Pons (tissue), 1 donor: ENCODE data around the gene POC1A.

Experiments
- DNase-seq: peaks from one replicate; pipeline ENCODE4 v3.0.0-alpha.2; 2016; ENCODE audit warnings: low spot score

POC1A gene

DNA sequence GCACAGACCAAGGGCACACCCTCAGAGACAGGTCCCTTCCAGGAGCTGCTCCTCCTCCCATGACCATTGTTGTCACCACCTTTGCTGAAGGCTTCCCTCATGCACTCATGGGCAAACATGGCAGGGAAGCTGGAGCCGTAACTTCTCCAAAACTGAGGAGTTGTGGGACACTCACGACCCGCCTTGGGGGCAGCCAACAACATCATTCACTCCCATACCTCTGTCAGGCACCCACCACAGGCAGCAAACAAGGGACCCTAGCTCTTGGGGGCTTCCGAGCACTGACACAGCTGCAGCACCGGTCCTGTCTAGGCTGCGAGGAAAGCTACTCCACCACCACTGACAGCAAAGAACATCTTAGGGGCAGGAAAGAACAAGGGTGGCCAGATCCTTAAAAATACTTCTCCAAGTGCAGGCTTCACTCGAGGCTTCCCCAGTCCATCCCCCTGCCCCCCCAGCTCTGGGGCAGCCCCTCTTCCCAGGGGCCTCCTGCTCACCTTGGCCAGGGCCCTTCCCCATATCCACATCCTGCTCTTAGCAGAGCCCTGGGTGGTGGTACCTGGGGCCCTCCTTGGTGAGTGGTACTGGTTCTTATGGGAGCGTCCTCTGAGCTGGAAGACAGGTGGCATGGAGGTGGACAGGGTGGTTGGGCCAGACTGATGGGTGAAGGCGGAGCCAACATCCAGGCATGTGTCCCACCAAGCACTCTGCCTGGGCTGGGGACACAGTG is 69.8 kb downstream of the POC1A start:
- no peak for DNase-seq

DNA sequence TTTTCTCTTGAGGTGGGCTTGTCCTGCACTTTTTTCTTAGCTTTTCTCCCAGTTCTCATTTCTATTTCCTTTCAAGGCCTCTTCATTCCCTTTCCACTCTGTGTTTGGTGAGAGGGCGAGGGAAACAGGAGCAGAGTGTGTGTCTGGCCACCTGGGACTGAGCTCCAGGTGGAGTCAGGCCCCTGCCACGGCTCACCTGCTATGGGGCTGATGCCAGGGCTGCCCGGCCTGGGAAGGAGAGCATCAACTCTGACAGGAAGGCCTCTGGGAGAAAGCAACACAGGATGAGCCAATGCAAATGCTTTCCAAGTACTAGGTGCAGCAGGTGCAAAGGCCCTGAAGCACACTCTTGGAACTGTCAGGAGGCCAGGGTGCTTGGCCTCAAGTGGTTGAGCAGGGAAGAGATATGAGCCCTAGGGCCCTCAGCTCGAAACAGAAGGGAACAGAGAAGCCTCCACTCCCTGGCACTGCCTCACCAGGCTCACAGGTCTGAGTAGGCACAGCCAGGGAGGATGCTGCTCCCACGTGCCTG is 70.6 kb downstream of the POC1A start:
- DNase-seq = no peak

DNA sequence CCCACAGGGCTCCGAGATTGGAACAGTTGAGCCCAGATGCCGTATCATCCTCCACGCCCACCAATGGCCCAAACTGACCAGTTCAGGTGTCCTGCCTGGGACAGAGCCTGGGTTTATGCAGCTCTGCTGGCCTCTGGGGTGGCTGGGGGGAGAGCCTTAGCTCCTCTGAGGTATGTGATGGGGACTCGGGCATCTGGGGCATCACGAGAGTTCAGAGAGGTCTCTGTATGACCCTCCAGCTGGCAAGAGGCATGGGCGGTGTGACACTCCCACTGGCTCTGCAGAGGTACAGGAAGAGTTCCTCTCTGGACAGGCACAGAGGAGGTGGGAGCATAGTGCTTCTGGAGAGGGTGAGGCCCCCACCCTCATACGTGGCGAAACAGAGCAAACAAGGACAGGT is 71.3 kb downstream of the POC1A start:
- no peak for DNase-seq

DNA sequence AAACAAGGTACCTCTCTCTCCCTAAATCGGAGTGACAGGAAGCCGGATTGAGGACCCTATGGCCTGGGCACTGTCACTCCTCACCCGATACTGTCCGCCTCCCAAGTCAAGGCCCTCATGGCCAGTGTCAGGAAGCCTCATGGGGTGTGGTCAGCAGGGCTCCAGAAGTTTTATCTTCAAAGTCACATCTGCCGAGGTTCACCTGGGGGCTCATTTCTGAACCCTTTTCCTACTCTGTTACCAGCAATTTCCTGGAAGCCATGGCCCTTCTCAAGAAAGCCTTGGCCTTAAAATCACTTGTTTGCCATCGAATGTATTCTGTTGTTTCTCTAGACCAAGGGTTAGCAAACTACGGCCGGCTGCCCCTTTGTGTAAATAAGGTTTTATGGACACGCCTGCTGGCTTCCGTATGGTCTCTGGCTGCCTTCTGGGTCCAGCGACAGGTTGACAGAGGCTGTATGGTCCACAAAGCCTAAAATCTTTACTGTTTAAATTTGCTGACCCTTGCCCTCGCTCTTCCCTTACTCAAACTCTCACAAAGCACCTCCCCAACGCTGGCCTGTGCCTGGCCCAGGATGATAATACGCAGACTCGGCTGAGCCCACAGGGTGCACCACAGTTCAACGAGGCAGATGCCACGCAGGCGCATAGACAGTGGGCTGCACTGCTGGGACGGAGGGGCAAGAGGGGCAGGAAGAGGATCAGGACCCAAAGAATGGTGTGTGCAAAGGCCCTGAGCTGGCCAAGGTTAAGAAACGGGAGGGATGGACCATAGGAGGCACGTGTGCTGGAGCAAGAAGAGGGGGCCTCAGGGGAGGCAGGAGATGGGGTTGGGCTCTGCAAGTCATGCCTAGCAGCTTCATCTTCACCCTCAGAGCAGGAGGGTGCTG is 73.1 kb downstream of the POC1A start:
- DNase-seq = no peak

DNA sequence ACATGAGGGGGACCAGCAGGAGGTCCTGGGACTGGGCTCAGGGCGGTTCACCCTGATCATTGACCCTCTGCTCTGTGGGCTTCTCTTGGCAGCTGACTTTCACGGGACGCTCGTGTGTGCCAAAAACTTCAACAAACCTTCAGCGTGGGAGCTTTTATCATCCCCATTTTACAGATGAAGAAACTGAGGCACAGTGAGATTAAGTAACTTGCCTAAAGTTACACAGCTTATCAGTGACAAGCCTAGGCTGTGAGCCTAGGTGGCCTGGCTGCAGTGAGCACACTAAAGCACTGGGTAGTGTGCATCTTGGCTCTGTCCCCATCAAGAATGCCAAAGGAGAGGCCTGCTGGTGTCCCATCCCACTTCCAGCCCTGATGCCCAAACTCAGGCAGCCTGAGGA is 74.3 kb downstream of the POC1A start:
- no peak for DNase-seq

DNA sequence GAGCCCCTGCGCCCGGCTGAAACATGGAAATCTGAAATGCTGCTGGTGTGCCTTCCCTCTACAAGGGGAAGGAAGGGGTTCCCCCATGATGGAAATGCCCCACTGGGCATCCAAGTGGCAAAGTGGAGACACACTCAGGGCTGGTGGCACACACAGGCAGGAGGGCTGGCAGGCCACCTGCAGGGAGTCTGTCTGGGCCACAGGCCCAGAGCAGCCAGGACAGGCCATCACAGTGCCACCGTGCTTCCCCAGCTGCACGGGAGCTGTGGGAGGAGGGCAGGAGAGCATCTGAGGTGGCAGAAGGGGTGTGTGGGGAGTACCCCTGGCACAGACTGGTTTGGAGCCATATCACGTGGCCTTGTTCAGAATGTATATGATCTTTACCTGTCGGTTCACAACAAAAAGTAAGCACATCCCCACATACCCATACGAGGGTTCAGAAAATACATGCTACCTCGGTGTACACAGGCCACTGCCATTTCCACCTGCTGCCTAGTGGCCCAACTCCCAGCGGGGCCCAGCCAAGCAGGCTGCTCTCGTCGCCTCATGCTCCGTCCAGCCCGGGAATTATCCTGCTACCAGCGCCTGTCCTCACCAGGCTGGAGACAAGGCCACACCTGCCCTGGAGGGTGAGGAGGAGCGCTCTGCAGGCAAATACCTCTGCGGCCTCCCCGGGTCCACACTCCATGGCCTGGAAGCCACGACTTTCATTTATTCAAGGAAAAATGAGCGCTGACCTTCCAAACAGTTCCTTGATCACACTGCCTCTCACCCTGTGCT is 75.3 kb downstream of the POC1A start:
- no peak for DNase-seq

DNA sequence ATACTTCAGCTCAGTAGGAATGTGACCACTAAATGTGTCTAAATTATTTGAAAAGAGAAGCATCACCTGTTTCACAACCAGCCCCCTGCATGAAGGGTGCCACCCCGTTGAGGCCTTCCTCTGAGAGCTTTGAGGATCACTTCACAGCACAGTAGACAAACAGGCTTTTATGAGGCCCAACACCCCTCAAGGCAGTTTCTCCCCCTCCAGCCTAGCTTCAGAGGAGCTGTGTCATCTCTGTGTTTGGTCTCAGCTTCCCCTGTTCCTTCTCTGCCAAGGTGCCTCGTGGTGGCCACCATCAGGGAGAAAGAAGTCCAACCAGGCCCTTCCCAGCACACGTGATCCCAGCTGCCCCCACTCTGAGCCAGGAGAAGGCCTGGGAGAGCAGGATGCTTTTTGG is 76.3 kb downstream of the POC1A start:
- no peak for DNase-seq

DNA sequence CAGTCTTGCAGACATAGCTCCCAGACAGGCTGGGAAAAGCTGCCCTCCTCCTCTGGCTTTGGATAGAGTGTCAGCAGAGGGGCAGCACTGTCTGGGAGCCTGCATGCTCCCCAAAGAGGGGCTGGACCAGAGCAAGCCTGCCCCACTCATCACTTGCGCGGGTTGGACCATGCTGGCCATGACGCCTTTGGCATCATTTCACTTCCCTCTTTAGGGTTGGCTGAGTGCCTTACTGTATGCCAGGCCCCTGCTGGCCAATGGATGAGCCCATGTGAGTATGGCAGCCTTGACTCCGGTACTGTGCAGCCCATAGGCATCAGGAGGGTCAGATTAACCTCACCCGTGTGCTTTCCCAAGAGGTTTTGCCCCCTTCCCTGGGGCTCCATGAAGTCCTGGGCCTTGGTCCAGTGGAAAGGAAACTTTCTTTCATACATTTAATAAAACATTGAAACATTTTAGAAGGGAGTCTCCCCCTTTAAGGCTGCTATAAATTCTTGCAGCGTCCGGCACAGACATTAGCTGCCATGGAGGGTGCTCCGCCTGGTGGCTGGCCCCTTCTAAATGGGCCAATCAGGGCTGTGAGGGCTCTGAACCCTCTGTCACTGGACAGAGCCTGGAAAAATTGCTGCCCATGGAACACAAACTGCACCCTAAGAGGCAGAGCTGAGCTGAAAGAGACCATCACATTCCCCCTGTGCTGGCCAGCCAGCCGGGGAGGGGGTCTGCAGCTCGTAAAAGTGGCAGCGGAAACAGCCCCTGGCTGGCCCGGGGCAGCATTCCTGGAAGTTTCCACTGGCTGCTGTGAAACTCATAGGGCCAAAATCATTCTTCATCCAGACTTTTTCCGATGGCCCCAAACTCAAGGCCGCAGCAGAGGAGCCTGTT is 77.1 kb downstream of the POC1A start:
- no peak for DNase-seq

DNA sequence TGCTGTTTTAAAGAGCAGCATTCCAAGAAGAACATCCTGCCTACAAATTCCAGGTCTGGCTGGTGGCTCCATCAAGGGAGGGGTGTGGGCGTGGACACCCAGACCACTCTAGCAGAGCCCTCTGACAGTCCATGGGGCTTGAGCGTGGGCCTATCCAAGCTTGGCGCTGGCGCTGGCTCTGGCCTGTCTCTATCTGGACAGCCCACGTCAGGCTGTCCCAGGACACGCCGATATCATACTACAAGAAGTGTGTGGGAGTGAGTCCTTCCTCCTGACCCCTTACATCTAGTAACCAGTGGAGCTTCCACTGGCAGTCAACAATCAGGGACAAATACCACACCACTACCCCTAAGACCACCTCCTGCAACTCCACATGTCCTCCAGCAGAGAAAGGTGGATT is 80.7 kb downstream of the POC1A start:
- DNase-seq = no peak

DNA sequence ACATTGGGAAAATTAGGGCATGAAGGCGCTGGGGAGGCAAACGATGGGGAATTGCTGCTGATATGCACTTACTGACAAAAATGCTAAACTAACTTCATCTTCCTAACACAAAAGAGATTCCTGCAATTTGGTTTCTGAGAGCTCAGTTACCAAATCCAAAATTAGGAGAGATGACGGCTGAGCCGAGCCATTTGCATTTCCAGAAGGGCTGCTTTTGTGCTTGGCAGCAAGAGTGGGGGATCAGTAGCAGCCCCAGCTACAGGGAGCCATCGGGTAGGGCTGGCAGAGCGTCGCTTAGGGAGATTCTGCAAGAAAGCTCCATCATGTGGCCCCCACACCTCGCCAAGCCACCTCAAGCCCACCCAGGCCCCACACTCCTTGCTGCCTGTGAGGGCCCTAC is 81.8 kb downstream of the POC1A start:
- DNase-seq = no peak

DNA sequence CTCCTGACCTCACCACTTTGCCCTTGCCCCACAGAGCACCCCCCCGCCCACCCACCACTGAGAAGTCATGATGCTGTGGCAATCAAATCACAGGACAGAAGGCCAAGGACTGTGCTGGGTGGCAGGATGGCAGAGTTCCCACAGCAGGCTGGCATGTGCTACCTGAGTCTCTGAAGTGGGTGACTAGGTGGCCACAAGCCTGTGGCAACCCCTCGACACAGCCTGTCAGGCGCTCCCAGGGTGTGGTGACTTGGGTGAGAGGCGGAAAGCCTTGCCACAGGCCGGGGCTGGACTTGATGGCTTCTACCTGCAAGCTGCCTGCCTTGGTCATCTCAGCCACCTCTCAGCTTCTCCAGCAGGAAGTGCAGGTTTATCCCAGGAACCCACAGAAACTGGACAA is 82.2 kb downstream of the POC1A start:
- DNase-seq = no peak

DNA sequence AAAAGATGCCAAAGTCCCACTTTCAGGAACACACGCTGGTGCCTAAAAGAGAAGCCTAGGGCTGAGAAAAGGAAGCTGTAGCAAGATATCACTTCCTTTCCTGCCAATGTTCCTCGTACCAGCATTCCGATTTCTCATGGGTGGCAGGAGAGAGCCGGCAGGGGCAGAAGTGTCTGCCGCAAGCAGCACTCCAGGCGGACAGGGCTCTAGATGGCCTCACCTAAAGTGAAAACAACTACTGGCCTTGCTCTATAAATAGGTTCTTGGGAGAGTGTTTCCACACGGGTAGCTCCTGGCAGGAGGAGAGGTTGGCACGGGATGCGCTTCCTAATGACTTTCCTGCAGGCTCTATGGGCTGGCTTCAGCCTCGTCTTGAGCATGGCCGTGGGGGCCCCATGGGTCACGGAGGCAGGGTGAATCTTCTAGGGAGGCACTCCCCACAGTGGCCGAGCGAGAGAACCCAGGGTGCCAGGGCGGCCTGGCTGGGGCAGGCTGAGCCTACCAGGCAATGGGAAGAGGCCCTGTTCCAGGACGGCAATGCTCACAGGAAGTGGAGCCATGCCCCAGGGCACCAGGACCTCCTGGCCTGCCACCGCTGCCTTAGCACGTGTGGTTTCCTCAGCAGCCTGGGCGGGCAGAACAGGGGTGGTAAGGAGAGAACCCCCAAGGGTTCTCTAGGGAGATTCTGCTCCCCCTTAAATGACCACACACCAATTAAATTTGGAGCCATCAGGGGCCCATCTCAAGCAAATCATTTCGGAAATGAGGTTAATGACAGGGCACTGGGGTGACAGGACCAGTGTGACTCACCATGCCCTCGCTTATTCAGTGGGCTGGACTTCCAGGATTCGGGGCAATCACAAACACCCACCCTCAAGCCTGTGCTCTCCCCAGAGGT is 83.2 kb downstream of the POC1A start:
- DNase-seq = no peak

DNA sequence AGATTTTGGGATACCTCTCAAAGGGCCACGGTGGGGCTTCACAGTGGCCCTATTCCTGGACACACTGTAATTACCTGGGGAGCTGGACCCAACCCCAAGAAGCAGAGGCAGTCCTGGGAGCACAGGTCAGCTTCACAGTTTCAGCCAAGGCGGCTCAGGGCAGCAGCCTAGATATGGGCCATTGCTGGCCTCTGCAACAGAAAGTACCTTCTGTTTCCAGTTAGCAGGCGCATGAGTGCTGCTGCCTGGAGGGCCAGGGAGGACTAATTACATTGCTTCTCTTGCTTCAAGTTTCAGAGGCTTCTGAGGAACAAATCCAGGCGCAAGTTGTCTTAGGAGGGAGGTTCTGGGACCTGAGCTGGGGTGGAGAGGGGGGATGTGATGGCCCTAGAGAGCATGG is 84.4 kb downstream of the POC1A start:
- DNase-seq = no peak

DNA sequence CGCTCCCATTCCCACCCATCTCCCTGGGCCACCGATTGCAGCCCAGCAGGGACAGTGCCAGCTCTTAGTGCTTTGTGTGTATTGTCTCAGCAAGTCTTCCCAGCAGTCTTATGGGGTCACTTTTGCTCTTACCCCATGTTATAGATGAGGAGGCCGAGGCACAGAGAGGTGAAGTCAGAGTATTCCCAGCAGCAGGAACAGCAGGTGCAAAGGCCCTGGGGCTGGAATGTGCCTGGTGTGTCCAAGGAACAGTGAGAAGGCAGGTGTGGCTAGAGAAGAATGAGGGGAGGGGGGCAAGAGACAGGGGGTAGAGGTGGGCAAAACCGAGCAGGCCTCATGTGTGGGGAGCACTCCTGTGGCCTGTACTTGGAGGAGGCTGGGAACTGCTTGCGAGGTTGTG is 85.1 kb downstream of the POC1A start:
- no peak for DNase-seq

DNA sequence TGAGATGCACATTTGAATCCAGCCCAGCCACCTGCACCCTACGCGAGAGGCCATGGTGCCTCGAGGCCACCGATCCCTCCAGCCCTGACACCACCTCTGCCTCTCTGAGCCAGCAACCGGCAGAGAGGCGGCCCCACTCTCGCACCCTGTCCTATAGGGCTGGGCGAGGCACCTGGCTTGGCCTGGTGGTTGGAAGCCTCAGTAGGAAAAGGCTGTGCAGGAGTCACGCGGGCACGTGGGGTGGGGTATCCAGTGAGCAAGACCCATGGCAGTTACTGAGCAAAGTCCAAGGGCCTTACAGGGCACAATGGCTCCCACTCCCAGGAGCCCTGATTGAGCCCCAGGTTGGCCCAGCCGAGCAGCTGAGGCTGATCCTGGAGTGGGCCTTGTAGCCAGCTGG is 85.5 kb downstream of the POC1A start:
- no peak for DNase-seq

DNA sequence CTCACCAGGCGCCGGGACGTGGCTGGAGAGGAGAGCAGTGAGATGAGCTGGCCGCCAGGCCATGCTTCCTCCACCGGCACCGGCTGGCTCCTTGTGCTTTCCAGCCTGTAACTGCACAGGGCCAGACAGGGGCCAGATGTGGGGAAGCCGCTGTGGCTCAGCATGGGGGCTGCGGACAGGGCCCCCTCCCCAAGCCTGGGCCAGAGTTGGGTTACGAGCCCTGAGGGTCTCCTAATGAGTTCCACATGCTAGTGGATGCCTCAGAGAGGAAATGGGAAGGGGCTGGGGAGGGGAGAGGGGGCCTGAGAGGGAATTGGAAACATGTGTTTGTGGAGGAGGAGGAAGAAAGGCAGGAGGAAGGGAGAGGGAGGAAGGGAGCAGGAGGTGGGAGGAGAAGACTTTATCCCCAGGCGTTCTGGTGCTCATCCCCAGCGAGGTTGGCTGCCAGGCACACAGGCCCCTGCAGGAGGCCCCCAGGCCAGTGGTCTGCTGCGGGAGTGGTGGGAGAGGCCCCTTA is 86.1 kb downstream of the POC1A start:
- no peak for DNase-seq

DNA sequence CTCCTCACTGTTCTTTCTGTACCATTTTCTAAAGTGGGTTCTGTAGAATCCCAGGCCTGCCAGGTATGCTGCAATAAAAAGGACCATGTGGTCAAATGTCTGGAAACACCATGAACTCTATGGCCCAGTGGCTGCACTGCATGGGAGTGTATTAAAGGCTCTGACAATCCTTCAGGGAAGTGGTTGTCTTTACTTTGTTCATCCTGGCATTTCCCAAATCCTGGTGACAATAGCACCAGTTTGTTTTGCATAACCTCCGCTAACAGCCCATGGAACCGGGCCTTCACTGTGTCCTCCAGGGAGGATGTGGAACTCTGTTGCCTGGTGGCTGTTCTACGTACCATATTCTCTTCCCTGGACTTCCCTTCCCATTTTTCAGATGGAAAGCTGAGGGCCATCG is 86.7 kb downstream of the POC1A start:
- DNase-seq = no peak

DNA sequence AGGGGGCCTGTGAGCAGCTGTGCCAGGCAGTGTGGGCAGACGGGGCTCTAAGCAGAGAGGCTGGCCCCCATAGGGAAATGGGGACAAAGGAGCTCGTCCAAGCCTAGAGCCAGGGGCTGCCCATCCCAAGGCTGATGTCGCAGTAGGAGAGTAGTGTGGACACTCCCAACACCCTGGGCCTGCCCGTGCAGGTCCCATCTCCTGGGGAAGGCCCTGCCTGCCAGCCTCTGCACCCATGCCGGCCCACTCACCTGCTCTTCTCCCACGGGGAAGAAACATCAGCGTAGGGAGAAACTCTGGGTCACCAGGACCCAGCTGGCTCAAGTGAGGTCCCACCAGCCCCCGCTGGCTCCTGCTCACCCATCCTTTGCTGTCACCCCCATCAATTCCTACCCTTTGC is 87.2 kb downstream of the POC1A start:
- DNase-seq = no peak

DNA sequence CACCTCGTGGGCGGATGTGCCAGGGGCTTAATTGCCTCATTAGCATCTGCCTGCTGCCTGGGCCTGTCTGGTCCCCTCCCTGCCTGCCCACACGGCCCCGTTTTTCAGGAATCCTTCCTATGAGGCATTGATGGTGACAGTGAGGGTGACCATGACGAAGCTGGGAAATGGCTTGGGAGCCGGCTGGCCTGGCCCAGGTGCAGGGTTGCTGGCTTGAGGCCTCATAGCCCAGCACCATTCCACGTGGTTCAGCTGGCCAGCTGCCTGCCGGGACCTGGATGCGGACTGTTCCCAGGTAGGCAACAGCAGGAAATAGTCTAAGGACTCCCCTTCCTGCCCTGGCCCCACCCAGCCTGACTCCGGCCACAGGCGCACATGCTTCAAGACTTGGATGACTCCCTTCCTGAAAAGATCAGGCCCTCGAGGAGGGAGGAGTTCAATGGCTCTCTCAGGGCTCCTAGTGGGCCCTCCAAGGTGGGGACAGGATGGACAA is 88.9 kb downstream of the POC1A start:
- DNase-seq = no peak

DNA sequence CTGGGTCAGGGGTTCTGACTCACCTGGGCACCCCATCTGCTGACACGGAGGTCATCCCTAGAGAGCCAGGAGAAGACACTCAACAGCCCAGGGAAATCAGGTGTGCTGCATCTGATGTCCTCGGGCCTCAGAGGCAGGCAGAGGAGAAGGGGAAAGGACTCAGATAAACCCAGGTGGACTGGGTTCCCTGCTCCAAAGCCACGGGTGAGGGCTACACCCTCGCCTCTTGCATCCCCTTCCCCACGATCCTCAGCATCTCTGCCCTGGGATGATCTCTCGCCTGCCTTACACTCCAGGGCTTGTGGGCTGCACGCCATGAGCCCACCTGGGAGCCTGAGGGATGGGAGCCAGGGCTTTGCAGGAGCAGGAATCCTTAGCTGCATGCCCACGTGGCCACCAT is 89.7 kb downstream of the POC1A start:
- no peak for DNase-seq
